ENCODE data around the gene NLRC5.
"Not testable (repeated sequence)": the region's sequence is repeated elsewhere in the genome, so short reads cannot be mapped to it uniquely, and the experiment has no call there.

Gene NLRC5

DNA sequence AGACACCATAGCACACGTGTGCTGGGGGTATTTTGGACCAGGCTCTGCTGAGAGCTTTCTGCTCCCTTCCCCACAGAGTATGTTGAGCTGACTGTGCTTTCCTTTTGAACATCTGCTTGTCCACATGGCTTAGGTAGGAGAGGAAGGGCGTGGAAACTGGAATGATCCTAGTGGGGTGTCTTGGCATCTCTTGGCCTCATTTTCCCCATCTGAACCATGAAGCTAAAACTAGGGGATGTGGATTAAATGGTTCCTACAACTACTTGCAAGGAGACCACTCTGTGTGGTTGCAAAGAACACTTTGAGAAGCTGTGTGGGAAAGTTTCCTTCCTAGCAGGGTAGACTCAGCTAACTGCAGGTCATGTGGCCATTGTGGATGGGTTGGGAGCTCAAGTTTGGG is 6.7 kb upstream of the NLRC5 start:
- no peak for DNase-seq

DNA sequence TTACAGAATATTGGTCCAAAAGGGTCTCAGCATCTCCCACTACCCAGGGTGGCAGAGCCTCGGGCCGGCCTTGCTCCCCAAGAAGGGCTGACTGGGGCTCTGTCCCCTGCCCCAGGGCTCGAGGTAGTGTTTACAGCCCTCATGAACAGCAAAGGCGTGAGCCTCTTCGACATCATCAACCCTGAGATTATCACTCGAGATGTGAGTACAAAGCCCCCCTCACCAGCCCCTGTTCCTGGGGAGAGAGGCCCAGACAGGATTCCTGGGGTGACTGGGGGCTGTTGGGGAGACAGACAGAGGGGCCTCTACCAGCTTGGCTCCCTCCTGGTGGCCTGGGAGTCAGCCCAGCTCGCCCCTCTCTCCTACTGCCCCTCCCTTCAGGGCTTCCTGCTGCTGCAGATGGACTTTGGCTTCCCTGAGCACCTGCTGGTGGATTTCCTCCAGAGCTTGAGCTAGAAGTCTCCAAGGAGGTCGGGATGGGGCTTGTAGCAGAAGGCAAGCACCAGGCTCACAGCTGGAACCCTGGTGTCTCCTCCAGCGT is 6.1 kb upstream of the NLRC5 start:
- no peak for DNase-seq

DNA sequence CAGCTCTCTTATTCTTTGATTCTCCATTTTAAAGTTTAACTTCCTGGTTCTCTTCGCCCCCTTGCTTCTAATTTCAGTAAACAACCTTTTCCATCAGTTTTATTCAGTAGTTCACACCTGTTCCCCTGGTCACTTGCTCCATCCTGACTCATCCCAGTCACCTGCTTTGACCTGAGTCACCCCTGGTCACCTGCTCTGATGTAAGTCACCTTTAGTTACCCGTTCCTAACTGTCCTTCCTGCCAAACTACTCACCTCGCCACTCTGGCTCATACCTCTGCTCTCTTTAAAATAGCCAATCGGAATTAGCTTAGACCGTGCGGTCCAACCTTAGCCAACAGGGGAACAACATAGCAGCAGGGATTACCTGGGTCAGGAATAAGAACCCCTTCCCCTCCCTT is 4.7 kb upstream of the NLRC5 start:
- DNase-seq = no peak

DNA sequence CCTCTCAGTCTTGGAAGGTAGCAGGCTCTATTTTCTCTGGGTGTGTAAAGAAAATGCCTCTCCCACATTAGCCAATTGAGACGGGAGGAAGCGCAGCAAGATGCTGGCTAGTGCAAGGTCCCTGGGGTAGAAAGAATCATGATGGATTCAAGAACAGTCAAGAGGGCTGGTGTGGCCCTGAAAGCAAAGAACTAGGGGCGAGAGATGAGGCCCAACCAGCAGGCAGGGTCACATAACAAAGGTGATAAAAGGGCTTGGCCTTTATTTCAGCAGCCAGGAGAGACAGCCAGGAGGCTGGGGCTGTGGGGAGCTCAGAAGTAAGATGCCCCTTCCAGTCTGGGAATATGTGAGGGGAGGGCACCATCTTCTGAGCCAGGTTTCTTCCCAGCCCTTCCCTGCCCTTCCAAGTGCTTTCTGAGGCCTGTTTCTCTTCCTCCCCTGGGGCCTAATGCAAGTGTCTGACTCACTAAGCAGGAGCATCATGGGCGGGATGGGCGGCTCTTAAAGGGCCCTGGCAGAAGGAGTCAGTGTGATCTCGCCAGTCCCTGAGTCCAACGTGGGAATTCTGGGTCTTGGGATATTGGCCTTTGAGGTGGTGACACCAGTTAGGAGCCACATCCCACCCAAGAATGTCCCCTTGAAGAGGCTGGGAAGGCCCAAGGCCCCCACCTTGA is 3.9 kb upstream of the NLRC5 start:
- DNase-seq = no peak

DNA sequence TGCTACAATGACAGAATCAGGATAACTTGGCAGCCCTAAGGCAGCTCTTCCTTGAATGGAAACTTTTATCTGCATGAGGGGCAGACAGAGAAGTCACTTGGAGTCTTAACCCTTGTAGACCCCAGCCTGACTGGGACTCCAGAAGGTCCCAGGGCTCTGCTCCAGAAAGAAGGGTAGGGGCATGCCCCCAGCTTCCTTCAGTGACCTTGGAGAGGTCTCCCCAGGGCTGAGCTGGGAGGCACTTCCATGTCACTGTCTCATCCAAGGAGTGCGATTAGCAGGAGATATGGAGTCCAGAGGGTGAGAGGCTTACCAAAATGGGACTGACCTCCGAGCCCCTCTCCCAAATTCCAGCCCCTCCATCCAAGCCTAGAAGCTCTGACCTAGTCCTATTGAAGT is 3.4 kb upstream of the NLRC5 start:
- no peak for DNase-seq

DNA sequence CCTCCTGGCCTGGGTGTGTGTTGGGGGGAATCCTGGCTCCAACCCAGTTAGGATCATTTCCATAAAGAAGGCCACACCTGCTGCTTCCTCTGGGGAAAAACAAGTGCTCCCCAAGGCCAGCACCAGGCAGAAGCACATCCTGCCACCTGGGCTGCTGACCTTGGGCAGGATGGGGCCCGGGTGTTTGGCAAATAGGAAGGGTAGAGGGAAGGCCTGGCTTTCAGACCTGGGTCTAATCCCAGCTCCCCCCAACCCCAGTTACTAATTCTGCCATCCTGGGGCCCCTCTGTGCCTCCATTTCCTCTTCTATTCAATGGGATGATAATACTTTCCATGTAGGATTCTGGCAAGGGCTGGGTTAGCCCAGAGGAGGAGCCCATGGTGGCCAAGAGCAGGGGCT is 3.0 kb upstream of the NLRC5 start:
- no peak for DNase-seq

DNA sequence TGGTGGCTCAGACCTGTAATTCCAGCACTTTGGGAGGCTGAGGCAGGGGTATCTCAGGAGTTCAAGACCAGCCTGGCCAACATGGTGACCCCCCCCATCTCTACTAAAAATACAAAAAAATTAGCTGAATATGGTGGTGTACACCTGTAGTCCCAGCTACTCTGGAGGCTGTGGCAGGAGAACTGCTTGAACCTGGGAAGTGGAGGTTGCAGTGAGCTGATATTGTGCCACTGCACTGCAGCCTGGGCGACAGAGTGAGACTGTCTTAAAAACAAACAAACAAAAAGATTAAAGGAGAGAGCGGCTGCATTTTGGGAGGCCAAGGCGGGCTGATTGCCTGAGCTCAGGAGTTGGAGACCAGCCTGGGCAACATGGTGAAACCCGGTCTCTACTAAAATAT is 2.4 kb upstream of the NLRC5 start:
- DNase-seq = not testable (repeated sequence)

DNA sequence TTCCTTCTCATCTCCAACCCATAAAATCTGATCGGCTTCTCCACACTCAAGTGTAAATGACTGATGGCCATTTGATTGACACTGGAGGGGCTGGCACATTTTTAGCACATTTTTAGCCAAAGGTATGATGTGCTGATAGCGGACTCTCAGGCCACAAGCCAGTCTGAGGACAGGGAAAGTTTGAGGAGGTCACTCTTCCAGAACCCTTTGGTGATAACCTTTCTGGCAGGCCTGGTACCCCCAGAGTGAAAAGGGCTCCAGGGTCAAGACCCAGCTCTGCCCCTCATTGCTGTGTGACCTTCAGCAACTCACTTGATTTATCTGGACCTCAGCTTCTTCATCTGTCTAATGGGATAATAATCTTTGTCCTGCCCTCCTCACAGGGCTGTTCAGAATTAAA is 1.7 kb upstream of the NLRC5 start:
- DNase-seq = no peak

DNA sequence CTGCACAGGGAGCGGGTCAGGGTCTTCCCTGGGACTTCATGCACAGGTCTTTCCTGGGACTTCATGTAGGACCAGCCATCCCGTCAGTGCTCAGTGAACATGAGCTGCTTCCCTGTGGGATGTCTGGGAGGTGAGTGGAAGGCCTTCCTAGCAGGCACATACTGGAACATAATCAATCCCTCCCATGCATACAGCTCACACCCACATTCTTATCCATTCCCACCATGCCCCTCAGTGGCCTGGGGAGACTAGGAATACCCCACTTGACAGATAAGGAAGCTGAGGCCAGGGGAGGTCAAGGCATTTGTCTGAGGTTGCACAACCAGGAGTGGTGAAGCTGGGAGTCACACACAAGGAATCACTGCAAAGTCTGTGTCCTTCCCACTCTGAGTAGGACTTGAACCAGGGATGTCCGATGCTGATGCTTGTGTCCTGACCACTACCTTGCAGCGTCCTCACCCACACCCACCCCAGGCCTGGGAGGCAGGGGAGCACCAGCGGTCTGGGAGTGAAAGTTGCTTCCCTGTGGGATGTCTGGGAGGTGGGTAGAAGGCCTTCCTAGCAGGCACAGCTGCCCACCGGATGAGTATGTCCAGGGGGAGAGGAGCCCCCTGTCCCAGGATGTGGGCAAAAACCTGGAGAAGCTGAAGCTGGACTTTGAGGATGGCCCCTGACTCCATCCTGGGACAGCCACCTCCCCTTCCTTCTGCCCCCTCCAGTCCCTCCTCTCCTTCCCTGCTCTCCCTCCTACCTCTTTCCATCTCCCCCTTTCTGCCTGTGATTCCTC is 1.0 kb upstream of the NLRC5 start:
- no peak for DNase-seq

DNA sequence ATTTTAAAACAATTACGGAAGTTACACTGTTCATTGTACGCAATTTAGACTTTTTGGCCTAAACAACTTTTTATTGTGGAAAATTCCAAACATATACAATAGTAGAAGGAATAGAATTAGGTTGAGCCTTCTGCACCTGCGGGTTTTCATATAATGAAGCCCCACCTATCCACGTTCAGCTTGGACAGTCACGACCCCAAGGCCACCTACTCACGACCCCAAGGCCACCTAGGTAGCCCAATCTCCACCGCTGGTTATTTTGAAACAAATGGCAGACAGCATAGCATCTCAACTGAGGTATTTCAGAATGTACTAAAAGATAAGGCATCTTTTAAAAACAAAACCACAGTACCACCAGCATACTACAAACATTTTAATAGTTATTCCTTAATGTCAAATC is 631 bp downstream of the NLRC5 start:
- DNase-seq = no peak

DNA sequence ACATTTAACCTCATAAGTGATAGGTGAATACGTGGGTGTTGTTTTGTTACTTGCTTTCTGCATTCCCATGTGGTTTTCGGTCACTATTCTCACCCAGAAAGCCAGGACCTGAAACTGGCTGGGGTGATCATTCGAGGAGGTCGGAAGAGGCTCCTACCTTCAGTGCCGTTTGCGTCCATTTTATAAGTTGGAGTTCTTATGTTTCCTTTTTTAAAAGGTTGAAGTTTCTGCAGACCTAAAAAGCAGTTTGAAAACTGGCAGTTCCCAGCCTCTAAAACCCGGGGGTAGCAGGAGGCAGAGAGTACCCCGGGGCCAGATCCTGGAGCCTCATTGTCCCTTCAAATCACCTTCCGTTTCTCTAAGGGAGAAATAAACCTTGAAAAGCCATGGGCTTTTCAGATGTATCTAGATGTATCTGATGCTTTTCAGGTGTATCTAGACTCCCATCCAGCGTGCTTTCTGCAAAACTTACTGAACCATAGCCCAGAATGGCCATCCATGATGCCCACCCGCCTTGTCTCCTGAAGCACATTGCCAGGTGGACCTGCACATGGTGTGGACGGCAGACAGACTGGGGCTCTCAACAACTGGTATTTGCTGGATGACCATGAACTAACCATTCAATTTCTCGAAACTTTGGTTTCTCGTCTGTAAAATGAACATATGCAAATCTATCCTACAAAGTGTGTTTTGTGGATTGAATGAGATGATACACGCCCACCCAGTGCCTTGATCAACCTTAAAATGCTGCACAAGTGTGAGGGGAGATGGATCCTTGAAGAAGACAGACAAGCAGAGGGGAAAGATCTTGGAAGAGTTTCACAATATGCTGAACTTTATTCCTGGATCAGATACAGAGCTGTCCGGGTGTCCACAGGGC is 1.3 kb downstream of the NLRC5 start:
- DNase-seq = no peak

DNA sequence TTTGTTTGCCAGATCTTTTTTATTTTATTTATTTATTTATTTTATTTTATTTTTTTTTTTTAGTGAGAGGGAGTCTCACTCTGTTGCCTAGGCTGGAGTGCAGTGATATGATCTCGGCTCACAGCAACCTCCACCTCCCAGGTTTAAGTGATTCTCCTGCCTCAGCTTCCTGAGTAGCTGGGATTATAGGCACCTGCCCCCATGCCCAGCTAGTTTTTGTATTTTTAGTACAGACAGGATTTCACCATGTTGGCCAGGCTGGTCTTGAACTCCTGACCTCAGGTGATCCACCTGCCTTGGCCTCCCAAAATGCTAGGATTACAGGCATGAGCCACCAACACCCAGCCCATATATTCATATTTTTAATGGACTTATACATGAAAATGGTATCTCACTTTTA is 3.1 kb downstream of the NLRC5 start:
- not testable (repeated sequence) for DNase-seq

DNA sequence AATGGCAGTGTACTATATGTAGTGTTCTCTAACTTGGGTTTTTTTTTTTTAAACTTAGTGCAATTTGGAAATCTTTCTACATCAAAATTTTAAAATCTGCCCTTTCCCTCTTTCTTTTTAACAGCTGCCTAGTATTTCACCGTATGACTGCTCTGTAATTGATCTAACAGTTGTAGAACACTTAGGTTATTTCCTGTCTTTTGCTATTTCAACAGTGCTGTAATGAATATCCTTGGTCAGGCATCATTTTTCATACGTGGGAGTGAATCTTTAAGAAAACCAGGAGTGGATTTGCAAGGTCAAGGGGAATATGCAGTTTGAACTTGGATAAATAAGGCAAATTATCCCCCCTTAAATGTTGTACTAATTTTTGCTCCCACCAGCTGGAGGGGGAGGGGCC is 3.8 kb downstream of the NLRC5 start:
- no peak for DNase-seq

DNA sequence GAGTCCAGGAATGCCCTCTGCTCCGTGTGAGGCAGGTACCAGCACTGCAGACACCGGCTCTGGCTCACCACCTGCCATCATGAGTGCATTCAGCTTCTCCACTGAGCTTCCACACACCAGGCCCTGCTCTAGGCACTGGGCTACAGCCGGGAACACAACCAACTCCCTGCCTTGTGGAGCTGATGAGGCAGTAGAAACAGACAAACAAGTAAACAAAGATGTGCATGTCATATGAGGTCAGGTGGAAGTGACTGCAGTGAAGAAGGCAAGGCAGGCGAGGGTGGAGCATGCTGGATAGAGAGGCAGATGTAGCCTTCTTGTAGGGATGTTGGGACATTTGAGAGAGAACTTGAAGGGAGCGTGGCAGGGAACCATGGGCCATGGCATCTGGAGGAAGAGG is 5.0 kb downstream of the NLRC5 start:
- DNase-seq = no peak

DNA sequence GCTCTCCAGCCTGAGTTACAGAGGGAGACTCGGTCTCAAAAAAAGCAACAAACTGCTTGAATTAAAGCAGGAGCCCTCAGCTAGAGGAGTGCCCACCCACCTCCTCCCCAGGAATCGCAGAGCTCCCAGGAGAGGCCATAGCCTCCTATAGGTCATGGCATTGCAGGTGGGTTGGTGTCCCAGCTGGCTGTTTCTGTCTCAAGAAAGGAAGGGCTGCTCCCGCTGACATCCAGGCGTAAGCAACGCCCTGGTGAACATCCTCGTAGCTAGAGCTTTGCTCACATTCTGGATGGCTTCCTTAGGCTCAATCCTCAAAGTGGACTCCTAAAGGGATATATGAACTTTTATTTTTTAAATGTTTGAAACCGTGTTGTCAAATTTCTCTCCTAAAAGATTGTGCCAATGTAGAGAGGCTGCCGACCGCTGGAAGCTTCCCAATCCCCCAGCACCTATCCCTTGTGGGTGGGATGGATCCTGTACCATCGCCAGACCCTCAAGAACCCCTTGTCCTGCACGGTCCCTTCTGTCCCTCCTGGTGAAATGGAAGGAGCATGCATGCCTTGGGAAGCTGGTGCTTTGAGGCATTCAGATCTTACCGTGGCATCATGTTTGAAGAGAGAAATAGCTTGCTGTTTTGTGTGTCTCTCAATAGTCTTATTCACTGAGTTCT is 5.9 kb downstream of the NLRC5 start:
- DNase-seq = no peak

DNA sequence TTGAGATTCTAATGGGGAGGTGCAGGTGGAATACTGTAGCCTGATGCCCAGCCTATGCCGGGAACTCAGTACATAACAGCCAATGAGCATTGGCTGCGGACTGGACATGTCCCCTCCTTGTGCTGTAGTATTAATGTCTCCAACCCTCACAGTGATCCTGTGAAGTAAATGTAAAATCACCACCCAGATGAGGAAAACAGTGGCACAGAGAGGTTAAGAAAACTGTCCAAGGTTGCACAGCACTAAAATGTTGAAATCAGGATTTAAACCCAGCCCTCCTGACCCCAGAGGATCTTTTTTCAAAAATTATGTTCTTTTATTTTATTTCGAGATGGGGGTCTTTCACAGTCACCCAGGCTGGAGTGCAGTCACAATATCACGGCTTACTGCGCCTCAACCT is 7.9 kb downstream of the NLRC5 start:
- DNase-seq = no peak

DNA sequence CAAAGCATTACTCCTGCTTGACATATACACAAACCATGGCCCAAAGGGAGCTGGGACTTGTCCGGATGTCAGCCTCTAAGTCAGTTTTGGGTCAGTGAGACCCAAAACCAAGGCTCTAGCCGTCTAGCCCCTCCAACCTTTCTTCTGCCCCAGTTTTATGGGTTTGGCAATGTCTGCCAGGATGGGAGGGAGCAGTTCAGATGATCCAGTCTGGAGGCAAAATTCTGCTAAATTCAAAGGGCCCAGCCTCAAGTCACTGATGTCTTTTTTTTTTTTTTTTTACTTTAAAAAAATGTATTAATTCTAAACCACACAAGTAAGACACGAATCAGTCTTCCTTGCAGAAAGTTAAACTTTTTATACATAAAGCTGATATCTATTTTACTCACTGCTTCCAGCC is 8.6 kb downstream of the NLRC5 start:
- no peak for DNase-seq

DNA sequence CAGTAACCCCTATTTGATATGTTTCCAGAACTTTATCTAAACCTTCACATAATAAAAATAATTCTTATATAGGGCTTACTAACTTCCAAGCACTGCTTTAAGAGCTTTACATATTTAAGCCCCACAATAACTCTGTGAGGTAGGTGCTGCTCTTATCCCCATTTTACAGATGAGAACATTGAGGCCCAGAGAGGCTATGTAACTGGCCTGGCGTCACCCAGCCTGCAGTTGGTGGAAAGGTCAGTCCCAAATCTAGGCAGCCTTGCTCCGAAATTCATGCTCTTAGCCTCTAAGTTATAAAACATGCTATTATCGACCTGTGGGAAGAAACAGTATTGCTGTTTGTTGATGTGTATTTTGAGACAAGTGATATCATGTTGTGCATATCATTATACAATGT is 9.0 kb downstream of the NLRC5 start:
- DNase-seq = no peak

DNA sequence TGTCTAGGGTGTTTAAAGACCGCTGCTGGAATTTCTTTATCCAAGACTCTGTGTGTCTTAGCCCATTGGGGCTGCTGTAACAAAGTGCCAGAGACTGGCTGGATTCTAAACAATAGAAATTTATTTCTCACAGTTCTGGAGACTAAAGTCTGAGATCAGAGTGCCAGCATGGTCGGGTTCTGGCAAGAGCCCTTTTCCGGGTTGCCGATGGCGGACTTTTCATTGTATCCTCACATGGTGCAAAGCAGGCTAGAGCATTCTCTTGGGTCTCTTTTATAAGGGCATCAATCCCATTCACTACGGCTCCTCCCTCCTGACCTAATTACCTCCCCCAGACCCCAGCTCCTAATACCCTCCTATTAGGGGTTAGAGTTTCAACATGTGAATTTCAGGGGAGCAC is 9.5 kb downstream of the NLRC5 start:
- DNase-seq = no peak

DNA sequence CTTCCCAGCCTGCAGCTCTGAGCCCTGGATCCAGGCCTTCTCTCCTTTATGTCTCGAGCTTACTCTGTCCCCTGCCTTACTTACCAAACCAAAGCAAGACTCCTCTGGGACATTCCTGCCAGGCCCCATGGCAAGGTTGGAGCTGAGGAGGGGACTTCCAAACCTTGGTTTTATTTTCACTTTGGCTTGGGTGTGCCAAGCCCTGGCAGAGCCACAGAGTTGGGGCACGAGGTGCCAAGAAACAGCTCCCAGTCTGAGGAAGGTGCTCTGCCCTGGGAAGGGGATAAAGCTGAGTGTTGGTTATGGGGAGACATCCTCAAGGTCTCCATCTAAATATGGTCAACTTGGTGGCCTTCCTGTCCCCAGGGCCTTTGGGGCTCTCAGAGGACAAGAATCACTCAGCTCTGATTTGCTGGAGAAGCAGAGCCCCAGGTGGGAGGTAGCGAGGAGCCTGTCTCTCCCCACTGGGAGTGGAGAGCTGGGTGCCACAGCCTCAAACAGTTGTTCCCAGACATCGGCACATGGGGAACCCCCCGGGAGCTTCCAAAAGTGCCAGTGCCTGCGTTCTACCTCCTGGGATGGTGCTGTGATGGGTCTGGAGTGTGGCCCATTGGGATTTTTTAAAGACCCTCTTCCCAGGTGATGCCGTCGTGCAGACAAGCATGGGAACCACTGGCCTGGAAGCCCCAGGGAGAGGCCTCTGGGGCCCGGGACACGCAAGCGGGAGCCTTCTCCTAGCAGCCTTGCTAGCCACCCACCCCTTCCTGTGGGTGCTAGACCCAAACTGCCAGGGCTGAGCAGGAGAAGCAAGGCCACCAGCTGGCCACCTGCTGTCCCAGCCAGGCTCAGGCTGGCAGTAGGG is 10.3 kb downstream of the NLRC5 start:
- DNase-seq = no peak

DNA sequence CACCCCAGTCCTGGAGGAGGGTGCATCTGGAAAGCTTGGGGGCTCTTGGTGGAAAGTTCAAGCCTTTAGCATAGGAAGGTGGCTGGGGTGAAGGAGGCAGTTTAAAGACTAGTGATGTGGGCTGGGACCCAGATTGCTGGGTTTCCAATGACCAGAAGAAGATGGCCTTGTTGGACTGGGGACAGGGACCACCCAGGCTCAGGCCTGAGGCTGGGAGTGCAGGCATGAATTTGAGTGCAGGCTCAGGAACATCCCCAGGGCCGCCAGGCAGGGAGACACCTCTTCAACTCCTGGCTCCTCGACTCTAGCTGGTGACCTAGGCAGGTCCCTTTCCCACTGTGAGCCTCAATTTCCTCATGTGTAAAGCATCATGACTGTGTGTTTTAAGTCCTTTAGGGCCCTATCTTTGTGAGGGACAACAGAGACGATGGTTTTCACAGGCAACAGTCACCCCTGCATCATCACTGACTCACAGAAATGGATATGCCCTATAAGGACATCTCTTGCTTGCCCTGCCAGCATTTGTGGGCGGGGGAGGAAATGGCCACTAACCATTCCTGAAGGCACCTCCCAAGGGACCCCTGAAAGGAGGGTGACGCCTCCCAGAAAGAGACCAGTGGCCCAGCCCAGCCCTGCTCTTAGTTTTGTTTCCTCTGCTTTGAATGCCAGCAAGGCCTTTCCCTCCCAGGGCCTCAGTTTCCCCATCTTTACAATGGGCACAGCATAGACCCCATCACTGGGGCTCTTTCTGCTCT is 11.1 kb downstream of the NLRC5 start:
- DNase-seq = no peak
